ENCODE data around the gene GDA.

GRCh38 chr9:72297516-72297915 is 148.3 kb downstream of the GDA start:
- no peak for TF ChIP-seq CTCF (IDR thresholded peaks at IDR 0.05; ENCODE audit: insufficient read depth, low read depth, low read length)
- no peak for TF ChIP-seq EZH2 (IDR thresholded peaks at IDR 0.05; ENCODE audit: insufficient read depth, low read length)
